Liver (tissue), 9 donors: Measurements from ENCODE around the gene TMEM220. TPM values are rescaled to one million over a fixed set of nuclear protein-coding genes. Genes with fewer than 3 reads are reported as not detected.

Source experiments
- DNase-seq: peaks from one replicate; pipeline ENCODE4 v3.0.0-alpha.2; 2017; ENCODE audit warnings: low spot score
- H3K27ac ChIP-seq, 2 donors: one replicate each; pipeline ENCODE4 v1.7.0; 2013; ENCODE audit warnings: inconsistent platforms in 2 of 2, low read length in 2 of 2, control low read depth in 1 of 2, low read depth in 1 of 2, mild to moderate bottlenecking in 1 of 2
- H3K27me3 ChIP-seq, 4 donors: one replicate each; pipeline versions ENCODE4 v1.6.1 to v1.7.0; 2013; ENCODE audit warnings: low read length in 3 of 4, inconsistent platforms in 1 of 4, mild to moderate bottlenecking in 1 of 4, moderate library complexity in 1 of 4; ENCODE audit not compliant: control insufficient read depth in 4 of 4, insufficient read depth in 4 of 4
- H3K36me3 ChIP-seq, 4 donors: one replicate each; pipeline versions ENCODE4 v1.6.1 to v1.7.0; 2013; ENCODE audit warnings: low read length in 3 of 4, mild to moderate bottlenecking in 3 of 4, low read depth in 1 of 4, moderate library complexity in 1 of 4; ENCODE audit not compliant: control insufficient read depth in 4 of 4, insufficient read depth in 3 of 4
- H3K4me1 ChIP-seq, 4 donors: one replicate each; pipeline versions ENCODE4 v1.6.1 to v1.7.0; 2013; ENCODE audit warnings: low read length in 3 of 4, mild to moderate bottlenecking in 3 of 4, moderate library complexity in 1 of 4; ENCODE audit not compliant: control insufficient read depth in 4 of 4, insufficient read depth in 4 of 4
- H3K4me3 ChIP-seq, 3 donors: one replicate each; pipeline versions ENCODE4 v1.6.1 to v1.7.0; 2013; ENCODE audit warnings: low read length in 3 of 3, control low read depth in 1 of 3, low read depth in 1 of 3, mild to moderate bottlenecking in 1 of 3
- H3K9ac ChIP-seq, 2 donors: one replicate each; pipeline ENCODE4 v1.7.0; 2013; ENCODE audit warnings: low read length in 2 of 2, mild to moderate bottlenecking in 2 of 2, moderate library complexity in 2 of 2, control low read depth in 1 of 2, low read depth in 1 of 2
- H3K9me3 ChIP-seq, 4 donors: one replicate each; pipeline versions ENCODE4 v1.6.1 to v1.7.0; 2013; ENCODE audit warnings: low read length in 3 of 4; ENCODE audit not compliant: control insufficient read depth in 4 of 4
- ATF3 ChIP-seq: IDR thresholded peaks from 2 replicates; pipeline ENCODE4 v1.6.1; 2016; ENCODE audit warnings: antibody characterized with exemption
- CTCF ChIP-seq: fragments of 150-350 bp; IDR thresholded peaks from 2 replicates; pipeline ENCODE4 v1.5.1; 2017; ENCODE audit warnings: improper control_type of control experiment, low read depth, low read length; ENCODE audit not compliant: missing input control
- EGR1 ChIP-seq, 2 donors: IDR thresholded peaks; 2 replicates each; pipeline ENCODE4 v1.6.1; 2016 to 2018; ENCODE audit warnings: antibody characterized with exemption in 2 of 2, low read depth in 2 of 2
- FOXA1 ChIP-seq: IDR thresholded peaks from 2 replicates; pipeline ENCODE4 v1.6.1; 2016; ENCODE audit warnings: antibody characterized with exemption
- FOXA2 ChIP-seq: IDR thresholded peaks from 2 replicates; pipeline ENCODE4 v1.6.1; 2016; ENCODE audit warnings: antibody characterized with exemption
- GABPA ChIP-seq, 2 donors: IDR thresholded peaks in 1 of 2; conservative IDR thresholded peaks in 1 of 2; 2 replicates each; pipeline ENCODE4 v1.6.1; 2016; ENCODE audit warnings: antibody characterized with exemption in 2 of 2, mild to moderate bottlenecking in 1 of 2, moderate library complexity in 1 of 2
- HNF4A ChIP-seq, 2 donors: conservative IDR thresholded peaks; 2 replicates each; pipeline ENCODE4 v1.6.1; 2016; ENCODE audit warnings: antibody characterized with exemption in 2 of 2, mild to moderate bottlenecking in 2 of 2
- HNF4G ChIP-seq: IDR thresholded peaks from 2 replicates; pipeline ENCODE4 v1.6.1; 2016; ENCODE audit warnings: antibody characterized with exemption
- JUND ChIP-seq, 2 donors: IDR thresholded peaks; 2 replicates each; pipeline ENCODE4 v1.6.1; 2016; ENCODE audit warnings: antibody characterized with exemption in 2 of 2
- MAX ChIP-seq: IDR thresholded peaks from 2 replicates; pipeline ENCODE4 v1.6.1; 2016; ENCODE audit warnings: antibody characterized with exemption
- NR2F2 ChIP-seq: IDR thresholded peaks from 2 replicates; pipeline ENCODE4 v1.6.1; 2016; ENCODE audit warnings: antibody characterized with exemption
- RAD21 ChIP-seq, 2 donors: IDR thresholded peaks; 2 replicates each; pipeline ENCODE4 v1.6.1; 2016; ENCODE audit warnings: antibody characterized with exemption in 2 of 2, mild to moderate bottlenecking in 2 of 2
- REST ChIP-seq: IDR thresholded peaks from 2 replicates; pipeline ENCODE4 v1.6.1; 2016; ENCODE audit warnings: antibody characterized with exemption, mild to moderate bottlenecking
- RXRA ChIP-seq, 2 donors: IDR thresholded peaks; 2 replicates each; pipeline ENCODE4 v1.6.1; 2017 to 2018; ENCODE audit warnings: antibody characterized with exemption in 2 of 2, mild to moderate bottlenecking in 1 of 2
- SP1 ChIP-seq: IDR thresholded peaks from 2 replicates; pipeline ENCODE4 v1.6.1; 2018; ENCODE audit warnings: antibody characterized with exemption, mild to moderate bottlenecking
- TAF1 ChIP-seq: conservative IDR thresholded peaks from 2 replicates; pipeline ENCODE4 v1.6.1; 2016; ENCODE audit warnings: antibody characterized with exemption, mild to moderate bottlenecking
- YY1 ChIP-seq: IDR thresholded peaks from 2 replicates; pipeline ENCODE4 v1.6.1; 2016; ENCODE audit warnings: antibody characterized with exemption, mild to moderate bottlenecking
- ZBTB33 ChIP-seq: IDR thresholded peaks from 2 replicates; pipeline ENCODE4 v1.6.1; 2016; ENCODE audit warnings: antibody characterized with exemption
- WGBS: extraction: QIAGEN DNeasy Blood & Tissue Kit; methylation state at CpG from one replicate; pipeline ENCODE4 v1.1.7; 2013; 5-methylcytosine and 5-hydroxymethylcytosine counted together
- polyA plus RNA-seq, 2 donors: library from polyadenylated mRNA; stranded (reverse) in 1 of 2; unstranded in 1 of 2; fragments of 200-250 nt in 1 of 2; fragments of >200 nt in 1 of 2; fragmentation: Nextera tagmentation in 1 of 2; extraction: Ambion mirVana in 1 of 2; gene quantifications; one replicate each; pipeline versions ENCODE4 v1.2.1 to v1.2.3, GENCODE V29; 2013 to 2015
- total RNA-seq, 2 donors: library from RNA; depleted of rRNA; stranded (reverse); fragments of >200 nt; gene quantifications; one replicate each; pipeline ENCODE4 v1.2.3, GENCODE V29; 2014
- donor health status: healthy.
- donor health status: healthy.
- donor health status: healthy.
- donor health status: healthy.
- donor health status: healthy.

Gene TMEM220
- total and polyA plus RNA-seq, 4 donors: 19.6 to 126 (median 28.8) TPM

GRCh38 chr17:10757067-10757466, 27.2 kb upstream of the TMEM220 start:
- H3K27me3 ChIP-seq: no peaks in the 10 kb centered on the region
- 43% methylated on average over 6 of the region's 6 CpGs for WGBS
- peaks cover 15 to 44% (median 34%) of the 10 kb centered on the region in 4 donors for H3K4me1 ChIP-seq
- peak in 1 of 2 donors; percentile 70 for TF ChIP-seq EGR1 (IDR thresholded peaks at IDR 0.05; ENCODE audit: low read depth in 2 of 2)
- no peak for TF ChIP-seq NR2F2
- TF ChIP-seq JUND (IDR thresholded peaks at IDR 0.05): peak in 1 of 2 donors; percentile 78
- TF ChIP-seq SP1: peak; percentile 87
- peak; percentile 96 for TF ChIP-seq FOXA1
- peak in 1 of 2 donors; percentile 27 for TF ChIP-seq GABPA (IDR thresholded peaks at IDR 0.05 in 1 of 2, conservative IDR thresholded peaks at IDR 0.05 in 1 of 2)
- no peak for TF ChIP-seq CTCF
- TF ChIP-seq TAF1: no peak
- no peak for TF ChIP-seq ATF3
- TF ChIP-seq ZBTB33: peak; percentile 61
- TF ChIP-seq RXRA (IDR thresholded peaks at IDR 0.05): peak; percentile 97 to 99
- peak; percentile 42 to 63 for TF ChIP-seq RAD21 (IDR thresholded peaks at IDR 0.05)
- peak; percentile 87 for TF ChIP-seq MAX
- TF ChIP-seq HNF4A (conservative IDR thresholded peaks at IDR 0.05): peak; percentile 54 to 82
- TF ChIP-seq HNF4G: peak; percentile 27
- TF ChIP-seq FOXA2: peak; percentile 94
- TF ChIP-seq YY1: peak; percentile 59
- peak; percentile 54 for TF ChIP-seq REST
- H3K9ac ChIP-seq: peak overlapping the region in 1 of 2 donors; percentile 52
- H3K4me3 ChIP-seq: no peak overlapping the region
- H3K27ac ChIP-seq: peak overlapping the region; percentile 86 to 87
- H3K9me3 ChIP-seq: no peaks in the 10 kb centered on the region
- peak; percentile 56 for DNase-seq
- peaks cover 0 to 3% (median 1%) of the 10 kb centered on the region in 4 donors for H3K36me3 ChIP-seq
